ENCODE measurements around the gene BTBD9.
"Not testable (repeated sequence)": the region's sequence is repeated elsewhere in the genome, so short reads cannot be mapped to it uniquely, and the experiment has no call there.

BTBD9 gene

DNA sequence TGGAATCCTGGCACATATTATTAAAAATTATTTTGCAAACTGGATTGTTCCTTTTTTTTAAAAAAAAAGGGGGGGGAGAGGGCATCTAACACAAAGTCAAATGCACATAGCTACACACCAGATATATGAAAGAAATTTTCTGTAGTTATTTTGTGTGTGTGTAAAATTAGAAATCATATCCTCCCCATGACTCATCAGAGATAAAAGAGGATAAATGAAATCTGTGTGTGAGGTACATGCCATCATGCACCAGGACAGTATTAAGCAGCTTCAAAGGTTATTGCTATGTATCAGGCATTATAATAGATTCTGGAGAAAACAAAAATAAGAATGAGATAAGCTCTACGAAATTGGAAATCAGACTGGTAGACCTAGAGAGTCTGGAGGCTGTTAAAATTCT lies 5.2 kb downstream of the BTBD9 start:
- Histone ChIP-seq H3K9ac (ENCODE audit: insufficient read length, low read depth) (no peak overlapping the region), H3K36me3 (ENCODE audit: insufficient read depth, insufficient read length, low read length) (no peaks in the 10 kb centered on the region), H3K9me3 (ENCODE audit: insufficient read depth, low read length) (no peaks in the 10 kb centered on the region), H3K4me3 (ENCODE audit: insufficient read length, low read depth) (no peak overlapping the region), H3K4me1 (ENCODE audit: insufficient read depth, insufficient read length) (no peaks in the 10 kb centered on the region), H3K27me3 (ENCODE audit: insufficient read depth, insufficient read length) (peaks cover 11% of the 10 kb centered on the region)
- TF ChIP-seq ZNF274 (IDR thresholded peaks at IDR 0.05; ENCODE audit: low read depth, low read length), result no peak
- TF ChIP-seq SUZ12 (IDR thresholded peaks at IDR 0.05; ENCODE audit: extremely low read depth, insufficient read depth, insufficient read length), result no peak
- no peak for TF ChIP-seq YY1 (IDR thresholded peaks at IDR 0.05; ENCODE audit: insufficient read depth, insufficient read length)
- no peak for DNase-seq (ENCODE audit: low read depth, low spot score)

DNA sequence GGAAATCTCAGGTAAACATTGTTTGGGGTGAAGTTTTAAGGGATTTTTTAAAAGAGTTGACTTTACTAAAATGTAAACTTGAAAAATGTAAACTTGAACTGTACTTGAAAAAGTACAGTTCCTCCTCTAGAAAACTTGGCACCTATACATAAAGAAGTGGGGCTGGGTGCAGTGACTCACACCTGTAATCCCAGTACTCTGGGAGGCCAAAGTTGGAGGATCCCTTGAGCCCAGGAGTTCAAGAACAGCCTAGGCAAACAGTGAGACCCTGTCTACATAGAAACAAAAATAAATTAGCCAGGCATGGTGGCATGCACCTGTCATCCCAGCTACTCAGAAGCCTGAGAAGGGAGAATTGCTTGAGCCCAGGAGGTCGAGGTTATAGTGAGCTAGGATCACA lies 7.2 kb downstream of the BTBD9 start:
- no peak overlapping the region for H3K9ac ChIP-seq (ENCODE audit: insufficient read length, low read depth)
- no peaks in the 10 kb centered on the region for H3K4me1 ChIP-seq (ENCODE audit: insufficient read depth, insufficient read length)
- H3K27me3 ChIP-seq (ENCODE audit: insufficient read depth, insufficient read length), result no peaks in the 10 kb centered on the region
- no peaks in the 10 kb centered on the region for H3K36me3 ChIP-seq (ENCODE audit: insufficient read depth, insufficient read length, low read length)
- TF ChIP-seq SUZ12 (IDR thresholded peaks at IDR 0.05; ENCODE audit: extremely low read depth, insufficient read depth, insufficient read length), result no peak
- no peak for TF ChIP-seq YY1 (IDR thresholded peaks at IDR 0.05; ENCODE audit: insufficient read depth, insufficient read length)
- TF ChIP-seq ZNF274 (IDR thresholded peaks at IDR 0.05; ENCODE audit: low read depth, low read length), result no peak
- no peak overlapping the region for H3K4me3 ChIP-seq (ENCODE audit: insufficient read length, low read depth)
- no peaks in the 10 kb centered on the region for H3K9me3 ChIP-seq (ENCODE audit: insufficient read depth, low read length)
- DNase-seq (ENCODE audit: low read depth, low spot score), result no peak

DNA sequence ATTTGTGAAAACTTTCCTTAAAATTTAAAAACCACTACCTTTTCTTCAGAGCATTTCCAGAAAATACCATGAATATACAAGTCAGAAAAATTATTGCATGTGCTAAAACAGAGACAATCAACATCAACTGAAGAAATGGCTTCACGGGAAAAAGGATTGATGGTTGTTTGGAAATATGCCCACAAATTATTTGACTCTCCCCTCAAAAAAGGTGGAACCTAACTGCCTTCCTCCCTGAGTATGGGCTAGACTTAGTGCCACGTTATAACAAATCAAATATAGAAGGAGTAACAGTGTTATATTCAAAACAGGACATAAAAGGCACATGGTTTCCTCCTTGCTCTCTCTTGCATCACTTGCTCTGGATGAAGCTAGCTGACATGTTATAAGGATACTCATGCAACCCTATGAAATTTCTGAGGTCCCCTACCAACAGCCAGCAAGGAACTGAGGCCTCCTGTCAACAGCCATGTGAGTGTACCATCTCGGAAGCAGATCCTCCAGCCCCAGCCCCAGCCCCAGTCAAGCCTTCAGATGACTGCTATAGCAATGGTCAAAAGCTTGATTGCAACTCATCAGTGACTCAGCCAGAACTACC lies 8.4 kb downstream of the BTBD9 start:
- Histone ChIP-seq H3K9me3 (ENCODE audit: insufficient read depth, low read length) (no peaks in the 10 kb centered on the region), H3K9ac (ENCODE audit: insufficient read length, low read depth) (no peak overlapping the region), H3K36me3 (ENCODE audit: insufficient read depth, insufficient read length, low read length) (no peaks in the 10 kb centered on the region), H3K4me1 (ENCODE audit: insufficient read depth, insufficient read length) (no peaks in the 10 kb centered on the region), H3K4me3 (ENCODE audit: insufficient read length, low read depth) (no peak overlapping the region), H3K27me3 (ENCODE audit: insufficient read depth, insufficient read length) (no peaks in the 10 kb centered on the region)
- TF ChIP-seq YY1 (IDR thresholded peaks at IDR 0.05; ENCODE audit: insufficient read depth, insufficient read length) (no peak), ZNF274 (IDR thresholded peaks at IDR 0.05; ENCODE audit: low read depth, low read length) (no peak), SUZ12 (IDR thresholded peaks at IDR 0.05; ENCODE audit: extremely low read depth, insufficient read depth, insufficient read length) (no peak)
- no peak for DNase-seq (ENCODE audit: low read depth, low spot score)

DNA sequence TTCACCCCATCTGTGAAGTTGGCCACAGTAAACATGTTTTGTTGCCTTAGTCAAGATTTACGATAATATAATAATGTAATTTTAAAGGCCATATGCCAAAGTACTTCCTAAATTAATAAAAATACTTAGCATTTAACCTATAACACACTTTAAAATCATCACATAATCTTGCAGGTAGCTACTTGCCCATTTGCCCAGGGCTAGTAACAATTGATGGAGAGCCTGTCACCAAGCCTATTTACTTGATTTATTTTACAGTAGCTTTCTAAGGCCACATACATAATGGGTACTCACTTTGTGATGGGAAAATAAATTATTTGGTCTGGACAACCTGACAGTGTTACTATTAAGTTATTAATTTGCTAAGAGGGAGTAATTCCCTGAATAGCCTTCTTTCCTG lies 14.5 kb downstream of the BTBD9 start:
- no peaks in the 10 kb centered on the region for H3K36me3 ChIP-seq (ENCODE audit: insufficient read depth, insufficient read length, low read length)
- H3K27me3 ChIP-seq (ENCODE audit: insufficient read depth, insufficient read length), result no peaks in the 10 kb centered on the region
- no peak overlapping the region for H3K4me3 ChIP-seq (ENCODE audit: insufficient read length, low read depth)
- TF ChIP-seq YY1 (IDR thresholded peaks at IDR 0.05; ENCODE audit: insufficient read depth, insufficient read length) (no peak), ZNF274 (IDR thresholded peaks at IDR 0.05; ENCODE audit: low read depth, low read length) (no peak), SUZ12 (IDR thresholded peaks at IDR 0.05; ENCODE audit: extremely low read depth, insufficient read depth, insufficient read length) (no peak)
- no peak overlapping the region for H3K9ac ChIP-seq (ENCODE audit: insufficient read length, low read depth)
- no peak for DNase-seq (ENCODE audit: low read depth, low spot score)
- H3K4me1 ChIP-seq (ENCODE audit: insufficient read depth, insufficient read length), result no peaks in the 10 kb centered on the region
- H3K9me3 ChIP-seq (ENCODE audit: insufficient read depth, low read length), result 0 out of 2 replicates have a peak, but pooled peaks cover 3% of the 10 kb centered on the region

DNA sequence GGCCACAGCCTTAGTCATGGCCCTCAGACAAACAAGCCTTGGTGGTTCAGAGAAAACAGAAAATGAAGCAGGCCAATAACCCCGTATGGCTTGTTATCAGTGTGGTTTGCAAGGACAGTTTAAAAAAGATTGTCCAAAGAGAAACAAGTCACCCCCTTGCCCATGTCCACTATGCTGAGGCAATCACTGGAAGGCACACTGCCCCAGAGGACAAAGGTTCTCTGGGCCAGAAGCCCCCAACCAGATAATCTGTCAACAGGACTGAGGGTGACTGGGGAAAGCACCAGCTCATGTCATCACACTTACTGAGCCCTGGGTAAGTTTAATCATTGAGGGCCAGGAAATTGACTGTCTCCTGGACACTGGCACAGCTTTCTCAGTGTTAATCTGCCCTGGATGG lies 20.4 kb downstream of the BTBD9 start:
- not testable (repeated sequence) for H3K9ac ChIP-seq (ENCODE audit: insufficient read length, low read depth); DNase-seq (ENCODE audit: low read depth, low spot score); H3K27me3 ChIP-seq (ENCODE audit: insufficient read depth, insufficient read length); H3K4me1 ChIP-seq (ENCODE audit: insufficient read depth, insufficient read length); H3K4me3 ChIP-seq (ENCODE audit: insufficient read length, low read depth); H3K9me3 ChIP-seq (ENCODE audit: insufficient read depth, low read length); H3K36me3 ChIP-seq (ENCODE audit: insufficient read depth, insufficient read length, low read length)

DNA sequence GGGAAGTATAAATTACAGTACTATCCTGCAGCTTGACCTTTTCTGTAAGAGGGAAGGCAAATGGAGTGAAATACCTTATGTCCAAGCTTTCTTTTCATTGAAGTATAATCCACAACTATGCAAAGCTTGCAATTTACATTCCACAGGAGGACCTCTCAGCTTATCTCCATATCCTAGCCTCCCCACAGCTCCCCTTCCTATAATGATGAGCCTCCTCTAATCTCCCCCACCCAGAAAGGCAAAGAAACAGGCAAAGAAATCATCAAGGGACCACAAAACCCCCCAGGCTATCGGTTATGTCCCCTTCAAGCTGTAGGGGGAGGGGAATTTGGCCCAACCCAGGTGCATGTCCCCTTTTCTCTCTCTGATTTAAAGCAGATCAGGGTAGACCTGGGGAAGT lies 21.4 kb downstream of the BTBD9 start:
- H3K9me3 ChIP-seq (ENCODE audit: insufficient read depth, low read length); H3K9ac ChIP-seq (ENCODE audit: insufficient read length, low read depth); H3K4me1 ChIP-seq (ENCODE audit: insufficient read depth, insufficient read length); H3K36me3 ChIP-seq (ENCODE audit: insufficient read depth, insufficient read length, low read length); H3K4me3 ChIP-seq (ENCODE audit: insufficient read length, low read depth); H3K27me3 ChIP-seq (ENCODE audit: insufficient read depth, insufficient read length): not testable (repeated sequence)
- peak; percentile 1 for DNase-seq (ENCODE audit: low read depth, low spot score)

DNA sequence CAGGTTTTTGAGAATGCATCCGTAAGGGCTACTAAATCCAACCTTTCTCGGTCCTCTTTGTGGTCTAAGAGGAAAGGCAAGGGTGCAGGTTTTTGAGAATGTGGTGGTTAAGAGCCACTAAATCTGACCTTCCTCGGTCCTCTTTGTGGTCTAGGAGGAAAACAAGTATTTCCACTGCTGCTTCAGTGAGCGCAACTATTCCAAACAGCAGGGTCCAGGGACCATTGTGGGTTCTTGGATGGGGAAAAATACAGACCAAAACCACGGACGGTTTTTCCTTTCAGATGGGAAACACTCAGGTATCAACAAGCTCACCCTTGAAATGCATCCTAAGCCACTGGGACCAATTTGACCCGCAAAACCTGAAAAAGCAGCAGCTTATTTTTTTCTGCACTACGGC lies 21.9 kb downstream of the BTBD9 start:
- TF ChIP-seq SUZ12 (IDR thresholded peaks at IDR 0.05; ENCODE audit: extremely low read depth, insufficient read depth, insufficient read length), result no peak
- no peak for TF ChIP-seq ZNF274 (IDR thresholded peaks at IDR 0.05; ENCODE audit: low read depth, low read length)
- no peak for TF ChIP-seq YY1 (IDR thresholded peaks at IDR 0.05; ENCODE audit: insufficient read depth, insufficient read length)
- H3K9ac ChIP-seq (ENCODE audit: insufficient read length, low read depth), result no peak overlapping the region
- no peaks in the 10 kb centered on the region for H3K4me1 ChIP-seq (ENCODE audit: insufficient read depth, insufficient read length)
- H3K4me3 ChIP-seq (ENCODE audit: insufficient read length, low read depth), result no peak overlapping the region
- no peak for DNase-seq (ENCODE audit: low read depth, low spot score)
- no peaks in the 10 kb centered on the region for H3K27me3 ChIP-seq (ENCODE audit: insufficient read depth, insufficient read length)
- no peaks in the 10 kb centered on the region; the same call in 1 of the 2 replicates for H3K9me3 ChIP-seq (ENCODE audit: insufficient read depth, low read length)
- H3K36me3 ChIP-seq (ENCODE audit: insufficient read depth, insufficient read length, low read length), result no peaks in the 10 kb centered on the region

All from NT2/D1 (cell line).